Osteocyte (in vitro differentiated cells): ENCODE data around the gene CD22. TPM values are rescaled to one million over a fixed set of nuclear protein-coding genes. Genes with fewer than 3 reads are reported as not detected.
"Not testable (repeated sequence)": the region's sequence is repeated elsewhere in the genome, so short reads cannot be mapped to it uniquely, and the experiment has no call there.

Experiments
- DNase-seq: peaks from one replicate; pipeline ENCODE4 v3.0.0; 2021; ENCODE audit warnings: mixed read lengths; ENCODE audit not compliant: unreplicated experiment; ENCODE audit errors: extremely low spot score
- H3K27ac Mint-ChIP-seq: one replicate; pipeline ENCODE4 v1.8.0; 2021; ENCODE audit warnings: mild to moderate bottlenecking, mixed read lengths; ENCODE audit not compliant: unreplicated experiment
- H3K27me3 Mint-ChIP-seq: one replicate; pipeline ENCODE4 v1.8.0; 2021; ENCODE audit warnings: mixed read lengths; ENCODE audit not compliant: unreplicated experiment
- H3K36me3 Mint-ChIP-seq: one replicate; pipeline ENCODE4 v1.8.0; 2021; ENCODE audit warnings: mixed read lengths; ENCODE audit not compliant: unreplicated experiment
- H3K4me1 Mint-ChIP-seq: one replicate; pipeline ENCODE4 v1.8.0; 2021; ENCODE audit warnings: mixed read lengths; ENCODE audit not compliant: unreplicated experiment
- H3K4me3 Mint-ChIP-seq: one replicate; pipeline ENCODE4 v1.8.0; 2021; ENCODE audit warnings: mild to moderate bottlenecking, moderate library complexity, mixed read lengths; ENCODE audit not compliant: unreplicated experiment
- H3K9me3 Mint-ChIP-seq: one replicate; pipeline ENCODE4 v1.8.0; 2021; ENCODE audit warnings: mixed read lengths; ENCODE audit not compliant: unreplicated experiment
- CTCF ChIP-seq: fragments of 200-600 bp; sonication (generic); IDR thresholded peaks from 2 replicates; pipeline ENCODE4 v1.5.0; 2021; ENCODE audit warnings: antibody characterized with exemption, mild to moderate bottlenecking, moderate library complexity
- total RNA-seq: library from RNA; stranded (reverse); gene quantifications from 2 replicates; pipeline ENCODE4 v1.2.1, GENCODE V29; 2021

The CD22 gene
- total RNA-seq, 1 donor from 2014 or later, result not detected

GRCh38 chr19:35354898-35355297, 25.9 kb downstream of the CD22 start:
- no peak for DNase-seq

GRCh38 chr19:35355791-35356460, 26.9 kb downstream of the CD22 start:
- DNase-seq, result no peak
- H3K27me3 Mint-ChIP-seq, result peaks cover 8% of the 10 kb centered on the region
- H3K9me3 Mint-ChIP-seq, result no peaks in the 10 kb centered on the region
- no peak overlapping the region for H3K27ac Mint-ChIP-seq
- TF ChIP-seq CTCF, result no peak
- no peaks in the 10 kb centered on the region for H3K36me3 Mint-ChIP-seq
- no peak overlapping the region for H3K4me3 Mint-ChIP-seq
- no peaks in the 10 kb centered on the region for H3K4me1 Mint-ChIP-seq

More at GRCh38 chr19:35354898-35355297, 25.9 kb downstream of the CD22 start:
- Mint-ChIP-seq H3K9me3 (no peaks in the 10 kb centered on the region), H3K27me3 (peaks cover 8% of the 10 kb centered on the region), H3K36me3 (no peaks in the 10 kb centered on the region), H3K4me3 (no peak overlapping the region), H3K27ac (no peak overlapping the region), H3K4me1 (no peaks in the 10 kb centered on the region)
- no peak for TF ChIP-seq CTCF

- peaks cover 8% of the 10 kb centered on the region for H3K27me3 Mint-ChIP-seq
- DNase-seq, result no peak
- H3K36me3 Mint-ChIP-seq, result no peaks in the 10 kb centered on the region
- H3K4me1 Mint-ChIP-seq, result no peaks in the 10 kb centered on the region
- no peaks in the 10 kb centered on the region for H3K9me3 Mint-ChIP-seq
- no peak within 1 kb of the TSS for H3K4me3 Mint-ChIP-seq
- no peak for TF ChIP-seq CTCF
- H3K27ac Mint-ChIP-seq, result no peak within 1 kb of the TSS
Measured at GRCh38 chr19:35357867-35358573, 29.0 kb downstream of the CD22 start, which contains the start of gene FFAR3. FFAR3 (plus strand) TSS chr19:35358460; CDS start chr19:35358891, 431 bp downstream.

- not testable (repeated sequence) for H3K36me3 Mint-ChIP-seq, H3K4me3 Mint-ChIP-seq, DNase-seq, H3K27me3 Mint-ChIP-seq, H3K27ac Mint-ChIP-seq, H3K4me1 Mint-ChIP-seq, H3K9me3 Mint-ChIP-seq
Measured at GRCh38 chr19:35358834-35359233, 29.8 kb downstream of the CD22 start.

GRCh38 chr19:35359395-35359794, 30.4 kb downstream of the CD22 start:
- H3K36me3 Mint-ChIP-seq, H3K27ac Mint-ChIP-seq, DNase-seq, H3K27me3 Mint-ChIP-seq, H3K4me1 Mint-ChIP-seq, H3K9me3 Mint-ChIP-seq, H3K4me3 Mint-ChIP-seq: not testable (repeated sequence)

- not testable (repeated sequence) for H3K27me3 Mint-ChIP-seq, H3K4me3 Mint-ChIP-seq, H3K27ac Mint-ChIP-seq, H3K36me3 Mint-ChIP-seq, H3K9me3 Mint-ChIP-seq, H3K4me1 Mint-ChIP-seq, DNase-seq
Measured at GRCh38 chr19:35360081-35360480, 31.1 kb downstream of the CD22 start.
